Measurements from ENCODE around the gene PCDHB4. TPM values are rescaled to one million over a fixed set of nuclear protein-coding genes. Genes with fewer than 3 reads are reported as not detected.
A peak's percentile ranks its signal among the peaks of the same experiment; 100 is the strongest.
"Not testable (repeated sequence)": the region's sequence is repeated elsewhere in the genome, so short reads cannot be mapped to it uniquely, and the experiment has no call there.

The PCDHB4 gene
- 1 to 10 TPM; 2.8 to 4.6 (median 3.1) TPM for polyA plus RNA-seq (ENCODE audit: insufficient read length in 10 of 10)
- long read RNA-seq, donor 1, partial matches to known transcripts, result 0 of 2 reads
- long read RNA-seq, donor 1, other reads (novel, unspliced or antisense), result 0 of 2 reads
- long read RNA-seq, donor 2, partial matches to known transcripts, result 0 of 3 reads
- long read RNA-seq, donor 2, other reads (novel, unspliced or antisense), result 0 of 3 reads
- long read RNA-seq, donor 3, result 0 reads
- long read RNA-seq, donor 4, transcript PCDHB4-201 (1 exons, 3,825 nt), result major isoform, 7 of 7 reads
- long read RNA-seq, donor 4, partial matches to known transcripts, result 0 of 7 reads
- long read RNA-seq, donor 4, other reads (novel, unspliced or antisense), result 0 of 7 reads
- long read RNA-seq, donor 5, transcript PCDHB4-201 (1 exons, 3,825 nt), result major isoform, 5 of 5 reads
- long read RNA-seq, donor 5, partial matches to known transcripts, result 0 of 5 reads
- long read RNA-seq, donor 5, other reads (novel, unspliced or antisense), result 0 of 5 reads
- long read RNA-seq, donor 6, transcript PCDHB4-201 (1 exons, 3,825 nt), result major isoform, 9 of 9 reads
- long read RNA-seq, donor 6, partial matches to known transcripts, result 0 of 9 reads
- long read RNA-seq, donor 6, other reads (novel, unspliced or antisense), result 0 of 9 reads
- long read RNA-seq, donor 7, result 0 reads
- long read RNA-seq, donor 8, partial matches to known transcripts, result 0 of 1 reads
- long read RNA-seq, donor 8, other reads (novel, unspliced or antisense), result 0 of 1 reads
- long read RNA-seq, donor 9, result 0 reads

GRCh38 chr5:141121563-141121962 lies at the start of gene PCDHB4:
PCDHB4 (plus strand) TSS chr5:141121818; CDS start chr5:141121999, 181 bp downstream.
- peak in 2 of 3 donors; percentile 41 to 42 for DNase-seq

- DNase-seq, result no peak
These were observed 43.8 kb upstream of the PCDHB4 start for GRCh38 chr5:141077826-141078225.

- no peak for DNase-seq
These were observed 39.4 kb upstream of the PCDHB4 start for GRCh38 chr5:141082228-141082627.

- DNase-seq, result peak in 2 of 3 donors; percentile 6 to 16
These were observed 37.1 kb upstream of the PCDHB4 start for GRCh38 chr5:141084487-141084989.

- DNase-seq, result peak in 2 of 3 donors; percentile 24 to 45
These were observed 26.9 kb upstream of the PCDHB4 start, which contains the start of gene PCDHB2 for GRCh38 chr5:141094481-141095262. PCDHB2 (plus strand) TSS chr5:141094615; CDS start chr5:141094791, 176 bp downstream.

GRCh38 chr5:141095263-141095641 lies 26.4 kb upstream of the PCDHB4 start:
- no peak for DNase-seq

GRCh38 chr5:141096181-141096580 lies 25.4 kb upstream of the PCDHB4 start:
- not testable (repeated sequence) for DNase-seq

- not testable (repeated sequence) for DNase-seq
These were observed 25.0 kb upstream of the PCDHB4 start for GRCh38 chr5:141096586-141096985.

GRCh38 chr5:141100243-141100805 lies 21.3 kb upstream of the PCDHB4 start, which contains the start of gene PCDHB3:
PCDHB3 (plus strand) TSS chr5:141100473; CDS start chr5:141100650, 177 bp downstream.
- peak in 1 of 3 donors; percentile 32 for DNase-seq

- DNase-seq, result no peak
These were observed 20.6 kb upstream of the PCDHB4 start for GRCh38 chr5:141101059-141101458.

GRCh38 chr5:141102070-141102469 lies 19.5 kb upstream of the PCDHB4 start:
- DNase-seq, result not testable (repeated sequence)

GRCh38 chr5:141102471-141102870 lies 19.1 kb upstream of the PCDHB4 start:
- DNase-seq, result not testable (repeated sequence)

GRCh38 chr5:141105350-141105749 lies 16.3 kb upstream of the PCDHB4 start:
- no peak for DNase-seq

GRCh38 chr5:141119250-141119649 lies 2.4 kb upstream of the PCDHB4 start:
- DNase-seq, result no peak

- peak in 1 of 3 donors; percentile 3 for DNase-seq
These were observed 367 bp downstream of the PCDHB4 start for GRCh38 chr5:141121985-141122384.

GRCh38 chr5:141123396-141124135 lies 1.9 kb downstream of the PCDHB4 start:
- not testable (repeated sequence) for DNase-seq

GRCh38 chr5:141127305-141127704 lies 5.7 kb downstream of the PCDHB4 start:
- DNase-seq, result no peak

- peak in 2 of 3 donors; percentile 8 to 14 for DNase-seq
These were observed 13.6 kb downstream of the PCDHB4 start, which contains the start of gene PCDHB5 for GRCh38 chr5:141135030-141135717. PCDHB5 (plus strand) TSS chr5:141135206; CDS start chr5:141135435, 229 bp downstream.

GRCh38 chr5:141135718-141136266 lies 14.2 kb downstream of the PCDHB4 start:
- no peak for DNase-seq

Data from muscle of back (tissue), 13 donors.